Measurements from ENCODE around the gene FOXF1. TPM values are rescaled to one million over a fixed set of nuclear protein-coding genes. Genes with fewer than 3 reads are reported as not detected.

The FOXF1 gene
- polyA plus RNA-seq, 1 donor (not counting 4 experiments of a cell fraction or from before 2014, with no cell fraction given): not detected

GRCh38 chr16:86499889-86500707, 10.2 kb upstream of the FOXF1 start:
- Histone ChIP-seq H3K79me2 (ENCODE audit: control insufficient read depth, insufficient read depth, low read length) (no peaks in the 10 kb centered on the region), H3K9me1 (ENCODE audit: control insufficient read depth, extremely low read depth, insufficient read depth, low read length) (no peaks in the 10 kb centered on the region), H3K4me1 (ENCODE audit: control insufficient read depth, extremely low read depth, insufficient read depth, low read length) (no peaks in the 10 kb centered on the region), H3K4me2 (ENCODE audit: control insufficient read depth, extremely low read depth, insufficient read depth, low read depth, low read length) (no peak overlapping the region), H3K4me3 (ENCODE audit: control insufficient read depth in 2 of 3, extremely low read depth in 1 of 3, insufficient read depth in 2 of 3, low read depth in 1 of 3, low read length in 3 of 3) (no peak overlapping the region), H3K36me3 (ENCODE audit: control insufficient read depth in 2 of 2, extremely low read depth in 1 of 2, insufficient read depth in 2 of 2, low read length in 2 of 2) (no peaks in the 10 kb centered on the region), H3K9ac (ENCODE audit: control insufficient read depth, extremely low read depth, insufficient read depth, low read length) (no peak overlapping the region), H4K20me1 (ENCODE audit: control insufficient read depth, extremely low read depth, insufficient read depth, low read length) (no peaks in the 10 kb centered on the region), H2AFZ (ENCODE audit: control insufficient read depth, low read length) (no peak overlapping the region), H3K9me3 (ENCODE audit: control insufficient read depth, low read depth, low read length) (no peaks in the 10 kb centered on the region), H3K27ac (ENCODE audit: control insufficient read depth, insufficient read depth, low read length) (no peak overlapping the region), H3K27me3 (ENCODE audit: control insufficient read depth, extremely low read depth, insufficient read depth, low read length) (peaks cover 94% of the 10 kb centered on the region)
- no peak for FAIRE-seq
- no peak for DNase-seq (ENCODE audit: low read depth, low spot score)
- peak; percentile 1 for TF ChIP-seq EZH2 (IDR thresholded peaks at IDR 0.05; ENCODE audit: low read length)
- TF ChIP-seq, protein P1, sequence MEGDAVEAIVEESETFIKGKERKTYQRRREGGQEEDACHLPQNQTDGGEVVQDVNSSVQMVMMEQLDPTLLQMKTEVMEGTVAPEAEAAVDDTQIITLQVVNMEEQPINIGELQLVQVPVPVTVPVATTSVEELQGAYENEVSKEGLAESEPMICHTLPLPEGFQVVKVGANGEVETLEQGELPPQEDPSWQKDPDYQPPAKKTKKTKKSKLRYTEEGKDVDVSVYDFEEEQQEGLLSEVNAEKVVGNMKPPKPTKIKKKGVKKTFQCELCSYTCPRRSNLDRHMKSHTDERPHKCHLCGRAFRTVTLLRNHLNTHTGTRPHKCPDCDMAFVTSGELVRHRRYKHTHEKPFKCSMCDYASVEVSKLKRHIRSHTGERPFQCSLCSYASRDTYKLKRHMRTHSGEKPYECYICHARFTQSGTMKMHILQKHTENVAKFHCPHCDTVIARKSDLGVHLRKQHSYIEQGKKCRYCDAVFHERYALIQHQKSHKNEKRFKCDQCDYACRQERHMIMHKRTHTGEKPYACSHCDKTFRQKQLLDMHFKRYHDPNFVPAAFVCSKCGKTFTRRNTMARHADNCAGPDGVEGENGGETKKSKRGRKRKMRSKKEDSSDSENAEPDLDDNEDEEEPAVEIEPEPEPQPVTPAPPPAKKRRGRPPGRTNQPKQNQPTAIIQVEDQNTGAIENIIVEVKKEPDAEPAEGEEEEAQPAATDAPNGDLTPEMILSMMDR (optimal IDR thresholded peaks at IDR 0.05 in 1 of 3, IDR thresholded peaks at IDR 0.05 in 1 of 3, conservative IDR thresholded peaks at IDR 0.05 in 1 of 3; ENCODE audit: extremely low read depth in 1 of 3, insufficient read depth in 2 of 3, low read length in 3 of 3): no peak
- dilution Hi-C loops (cut with MboI; ENCODE audit: extremely low pct_ligation_motif_present, low sequenced_read_pairs): no loop called here

- no peaks in the 10 kb centered on the region for H3K9me3 ChIP-seq (ENCODE audit: control insufficient read depth, low read depth, low read length)
- DNase-seq (ENCODE audit: low read depth, low spot score) (no peak), FAIRE-seq (no peak)
- no peaks in the 10 kb centered on the region for H3K36me3 ChIP-seq (ENCODE audit: control insufficient read depth in 2 of 2, extremely low read depth in 1 of 2, insufficient read depth in 2 of 2, low read length in 2 of 2)
- no peak overlapping the region for H3K4me2 ChIP-seq (ENCODE audit: control insufficient read depth, extremely low read depth, insufficient read depth, low read depth, low read length)
- peaks cover 94% of the 10 kb centered on the region for H3K27me3 ChIP-seq (ENCODE audit: control insufficient read depth, extremely low read depth, insufficient read depth, low read length)
- no peak overlapping the region for H3K27ac ChIP-seq (ENCODE audit: control insufficient read depth, insufficient read depth, low read length)
- TF ChIP-seq EZH2 (IDR thresholded peaks at IDR 0.05; ENCODE audit: low read length): no peak
- TF ChIP-seq, protein P1 (optimal IDR thresholded peaks at IDR 0.05 in 1 of 3, IDR thresholded peaks at IDR 0.05 in 1 of 3, conservative IDR thresholded peaks at IDR 0.05 in 1 of 3; ENCODE audit: extremely low read depth in 1 of 3, insufficient read depth in 2 of 3, low read length in 3 of 3): no peak
- H3K4me1 ChIP-seq (ENCODE audit: control insufficient read depth, extremely low read depth, insufficient read depth, low read length): no peaks in the 10 kb centered on the region
- H2AFZ ChIP-seq (ENCODE audit: control insufficient read depth, low read length): no peak overlapping the region
- dilution Hi-C loops (cut with MboI; ENCODE audit: extremely low pct_ligation_motif_present, low sequenced_read_pairs): no loop called here
- no peak overlapping the region for H3K4me3 ChIP-seq (ENCODE audit: control insufficient read depth in 2 of 3, extremely low read depth in 1 of 3, insufficient read depth in 2 of 3, low read depth in 1 of 3, low read length in 3 of 3)
- H3K79me2 ChIP-seq (ENCODE audit: control insufficient read depth, insufficient read depth, low read length): no peaks in the 10 kb centered on the region
- H3K9ac ChIP-seq (ENCODE audit: control insufficient read depth, extremely low read depth, insufficient read depth, low read length): no peak overlapping the region
- H4K20me1 ChIP-seq (ENCODE audit: control insufficient read depth, extremely low read depth, insufficient read depth, low read length): no peaks in the 10 kb centered on the region
- H3K9me1 ChIP-seq (ENCODE audit: control insufficient read depth, extremely low read depth, insufficient read depth, low read length): no peaks in the 10 kb centered on the region
Measured at GRCh38 chr16:86500708-86501510, 9.4 kb upstream of the FOXF1 start.

Data from keratinocyte (primary cell).